ENCODE data around the gene CCBE1.
"Not testable (repeated sequence)": the region's sequence is repeated elsewhere in the genome, so short reads cannot be mapped to it uniquely, and the experiment has no call there.

The CCBE1 gene

DNA sequence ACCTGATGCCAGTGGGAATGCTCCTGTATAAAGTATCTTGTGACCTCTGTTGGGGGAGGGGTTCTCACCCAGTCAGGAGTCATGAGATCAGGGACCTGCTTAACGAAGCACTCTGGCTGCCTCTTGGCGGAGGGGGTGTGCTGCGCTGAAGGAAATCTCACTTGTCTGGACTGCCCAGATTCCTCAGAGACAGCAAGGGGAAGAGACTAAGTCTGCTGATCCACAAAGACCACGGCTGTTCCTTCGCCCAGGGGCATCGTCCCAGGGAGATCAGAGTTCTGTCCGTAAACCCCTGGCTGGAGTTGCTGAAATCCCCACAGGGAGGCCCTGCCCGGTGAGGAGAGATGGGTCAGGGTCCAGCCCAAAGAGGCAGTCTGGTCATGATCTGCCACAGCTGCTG is 168.4 kb downstream of the CCBE1 start:
- DNase-seq = no peak
- intact Hi-C loops (cut with DNase I) = no loop called here

DNA sequence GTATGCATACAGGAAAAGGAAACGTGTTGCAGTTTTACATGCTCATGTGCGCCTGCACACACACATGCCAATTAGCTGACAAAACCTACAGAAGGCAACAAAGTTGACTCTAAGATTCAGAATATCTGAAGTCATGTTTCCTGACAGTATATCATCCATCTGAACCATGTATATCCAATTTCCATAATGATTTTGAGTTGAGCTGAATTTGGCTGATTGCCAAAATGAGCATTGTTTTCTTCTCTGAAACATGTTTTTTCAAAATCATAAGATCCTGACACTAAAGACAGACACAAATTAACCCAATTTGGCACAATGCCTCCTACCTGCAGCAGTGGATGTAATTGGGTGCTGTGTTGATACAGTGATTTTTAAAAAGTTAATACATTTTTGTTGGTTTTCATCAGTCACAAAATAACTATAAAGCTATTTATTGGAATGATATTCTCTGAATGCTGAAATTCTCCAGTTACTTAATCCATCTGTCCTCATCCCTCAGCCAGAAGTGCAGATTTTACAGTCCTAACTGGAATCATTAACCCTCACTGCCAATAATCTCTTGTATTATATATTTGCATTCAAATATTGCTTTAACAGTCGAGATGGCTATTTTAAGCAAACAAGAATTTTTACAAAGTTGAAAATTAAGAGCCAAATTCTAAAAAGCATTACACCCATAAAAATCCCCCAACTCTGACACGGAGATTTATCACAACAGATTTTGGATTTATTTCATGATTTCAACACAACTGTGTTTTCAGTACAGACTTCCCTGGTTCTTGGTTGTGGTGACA is 176.5 kb downstream of the CCBE1 start:
- intact Hi-C loops (cut with DNase I) = no loop called here
- no peak for DNase-seq

DNA sequence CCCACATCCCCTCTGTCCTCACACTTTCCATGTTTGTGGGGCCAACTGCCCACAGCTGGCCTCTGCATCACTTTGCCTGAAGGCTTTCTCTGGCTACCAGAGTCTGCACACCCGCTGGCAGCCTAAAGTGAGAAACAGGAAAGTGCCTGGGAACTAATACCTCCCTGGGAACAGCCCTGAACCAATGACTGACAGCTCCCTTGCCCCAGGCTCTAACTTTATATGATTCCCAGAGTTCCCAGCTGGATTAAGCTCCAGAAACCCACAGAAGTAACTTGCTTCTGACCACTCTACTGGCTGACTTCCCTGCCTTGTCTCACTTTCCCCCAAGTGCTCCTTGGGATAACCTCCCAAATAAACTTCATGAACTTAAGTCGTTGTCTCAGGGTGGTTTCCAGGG is 178.5 kb downstream of the CCBE1 start:
- intact Hi-C loops (cut with DNase I) = no loop called here
- DNase-seq = no peak

DNA sequence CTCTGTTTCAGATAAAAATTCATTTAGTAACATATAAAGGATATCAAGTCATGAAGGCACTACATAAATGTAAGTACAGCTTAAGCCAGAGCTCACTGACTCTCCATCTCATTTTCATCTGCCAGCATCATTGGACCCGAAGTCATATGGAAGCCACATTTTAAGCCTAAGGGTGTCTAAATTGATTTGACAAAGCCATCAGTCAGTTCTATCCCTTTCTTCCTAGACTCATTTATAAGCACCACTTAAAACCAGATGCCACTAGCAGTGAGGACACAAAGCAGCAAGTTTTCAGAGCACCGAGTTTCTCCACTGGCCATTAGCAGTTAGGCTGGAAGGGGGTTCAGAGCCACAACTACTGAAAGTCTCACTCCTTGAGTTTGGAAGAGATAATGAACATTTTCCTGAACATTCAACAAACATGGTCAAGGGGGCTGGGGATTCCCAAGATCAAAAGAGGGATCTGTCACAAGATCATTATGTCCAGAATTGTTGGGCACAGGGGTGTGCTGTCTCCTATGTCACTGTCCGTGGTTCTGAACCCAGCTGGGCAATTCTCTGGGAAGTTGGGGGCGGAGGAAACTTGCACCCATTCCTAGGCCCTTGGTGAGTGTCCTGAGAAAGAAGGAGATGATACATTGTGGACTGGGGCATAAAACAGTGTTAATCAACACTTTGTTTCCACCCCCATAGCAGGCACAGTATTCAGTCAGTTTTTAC is 179.6 kb downstream of the CCBE1 start:
- no peak for DNase-seq
- intact Hi-C loops (cut with DNase I) = no loop called here

DNA sequence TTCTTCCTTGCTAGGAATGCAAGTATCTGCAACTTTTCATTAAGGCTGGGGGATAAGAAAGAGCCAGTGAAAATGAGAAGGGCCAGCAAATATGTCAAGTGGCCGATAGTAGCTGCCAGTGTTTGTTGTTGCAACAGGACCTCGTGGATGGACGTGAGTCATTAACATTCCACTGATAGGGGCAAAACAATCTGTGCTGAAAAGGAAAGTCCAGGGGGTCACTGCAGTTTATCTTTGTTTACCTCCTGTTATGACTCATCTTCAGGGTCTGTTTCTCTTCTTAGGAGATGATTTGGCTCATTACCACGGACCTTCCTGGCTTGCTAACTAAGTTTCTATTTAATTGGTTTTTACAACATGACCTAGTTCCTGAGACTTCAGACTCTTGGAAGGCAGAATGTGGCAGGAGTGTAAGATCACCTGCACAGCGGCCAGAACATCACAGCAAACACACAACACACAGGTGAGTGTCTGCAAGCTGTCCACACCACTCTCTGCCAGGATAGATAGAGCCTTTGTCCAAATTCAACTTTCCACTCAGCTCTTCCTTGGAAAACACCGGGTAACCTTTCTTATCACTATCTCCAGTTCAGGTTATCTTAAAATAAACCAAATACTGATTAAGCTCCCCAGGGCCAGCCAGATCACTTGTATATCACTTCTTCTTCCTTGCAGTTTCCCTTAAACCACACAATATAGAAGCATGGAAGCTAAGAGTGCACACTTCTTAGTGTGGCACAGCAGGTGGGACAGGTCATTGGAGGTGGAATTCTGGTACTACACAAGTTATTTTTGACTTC is 180.7 kb downstream of the CCBE1 start:
- DNase-seq = no peak
- intact Hi-C loops (cut with DNase I) = no loop called here

DNA sequence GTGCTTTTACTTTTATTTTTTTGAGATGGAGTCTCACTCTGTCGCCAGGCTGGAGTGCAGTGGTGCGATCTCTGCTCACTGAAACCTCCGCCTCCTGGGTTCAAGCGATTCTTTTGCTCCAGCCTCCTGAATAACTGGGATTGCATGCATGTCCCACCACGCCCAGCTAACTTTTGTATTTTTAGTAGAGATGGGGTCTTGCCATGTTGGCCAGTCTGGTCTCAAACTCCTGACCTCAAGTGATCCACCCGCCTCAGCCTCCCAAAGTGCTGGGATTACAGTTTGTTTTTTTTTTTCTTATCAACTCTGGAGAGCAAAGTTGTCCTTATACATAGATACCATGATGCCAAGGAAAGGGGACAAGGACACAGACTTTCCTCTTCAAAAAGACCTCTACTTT is 181.3 kb downstream of the CCBE1 start:
- DNase-seq; intact Hi-C loops (cut with DNase I): not testable (repeated sequence)

DNA sequence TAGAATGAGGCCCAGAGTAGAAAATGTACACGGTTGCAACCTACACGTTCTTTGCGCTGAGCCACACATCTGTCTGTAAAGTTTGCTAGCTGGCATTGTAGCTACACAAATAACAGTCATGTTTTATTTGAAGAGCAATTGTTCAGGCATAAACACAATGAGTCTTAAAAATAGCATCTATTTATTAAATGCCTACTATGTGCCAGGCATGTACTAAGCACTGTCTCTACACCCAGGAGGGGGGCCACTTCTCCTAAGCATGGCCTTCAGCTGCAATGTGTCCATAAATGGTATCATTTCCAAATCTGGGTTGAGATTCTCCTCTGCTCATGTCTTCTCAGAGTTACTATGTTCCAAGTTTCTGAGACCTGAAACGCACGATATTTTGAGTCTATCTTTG is 182.1 kb downstream of the CCBE1 start:
- intact Hi-C loops (cut with DNase I) = no loop called here
- no peak for DNase-seq

DNA sequence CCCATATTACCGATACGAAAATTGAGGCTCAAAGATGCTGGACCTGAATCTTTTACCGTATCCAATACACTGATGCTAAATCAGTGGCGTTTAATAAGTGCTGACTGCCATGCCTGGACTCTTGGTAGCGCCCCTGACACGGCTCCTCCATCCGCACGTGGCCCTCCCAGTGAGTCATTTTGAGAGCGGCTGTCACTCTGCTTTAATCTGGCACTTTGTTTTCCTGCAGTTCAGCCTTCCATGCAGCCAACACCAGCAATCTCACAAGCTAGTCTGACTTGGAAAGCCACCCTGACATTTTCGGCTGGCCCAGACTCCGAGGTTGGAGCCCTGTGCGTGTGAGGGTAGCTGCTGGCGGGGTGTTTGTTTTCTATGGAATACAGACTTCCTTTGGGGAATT is 183.0 kb downstream of the CCBE1 start:
- DNase-seq = peak in 8 of 42 donors; percentile 1 to 60 (median 22)
- intact Hi-C loops (cut with DNase I) = no loop called here

DNA sequence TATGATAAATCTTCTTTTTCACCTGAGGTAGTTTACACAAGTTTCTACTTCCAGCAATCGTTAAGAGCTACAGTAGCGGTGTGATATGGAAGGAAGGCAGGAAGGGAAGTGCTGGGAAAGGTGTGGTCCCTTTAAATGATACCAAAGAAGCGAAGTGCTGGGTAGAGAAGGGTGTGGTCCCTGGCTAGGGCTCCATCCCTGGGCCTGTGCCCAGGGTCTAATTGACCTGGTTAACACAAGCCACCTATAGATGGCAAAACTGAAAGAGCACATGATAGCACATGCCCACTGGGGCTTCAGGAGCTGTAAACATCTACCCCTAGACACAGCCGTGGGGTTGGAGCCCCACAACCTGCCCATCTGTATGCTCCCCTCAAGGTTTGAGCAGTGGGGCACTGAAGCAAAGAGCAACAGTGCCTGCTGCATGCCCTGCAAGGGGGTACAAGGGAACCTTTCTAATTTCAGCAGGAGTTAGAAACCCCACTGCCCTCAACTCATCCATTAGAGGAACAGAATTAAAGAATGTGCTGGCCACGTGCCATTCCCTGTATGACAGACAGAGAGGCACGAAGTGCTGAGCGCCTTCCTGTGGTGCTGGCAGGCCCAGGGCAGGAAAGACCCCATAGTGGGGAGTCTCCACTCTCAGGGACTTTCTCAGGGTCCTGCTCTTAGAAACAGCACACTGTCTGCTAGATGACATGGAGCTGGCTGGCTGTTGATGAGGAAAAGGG is 185.0 kb downstream of the CCBE1 start:
- DNase-seq = no peak
- intact Hi-C loops (cut with DNase I) = no loop called here

DNA sequence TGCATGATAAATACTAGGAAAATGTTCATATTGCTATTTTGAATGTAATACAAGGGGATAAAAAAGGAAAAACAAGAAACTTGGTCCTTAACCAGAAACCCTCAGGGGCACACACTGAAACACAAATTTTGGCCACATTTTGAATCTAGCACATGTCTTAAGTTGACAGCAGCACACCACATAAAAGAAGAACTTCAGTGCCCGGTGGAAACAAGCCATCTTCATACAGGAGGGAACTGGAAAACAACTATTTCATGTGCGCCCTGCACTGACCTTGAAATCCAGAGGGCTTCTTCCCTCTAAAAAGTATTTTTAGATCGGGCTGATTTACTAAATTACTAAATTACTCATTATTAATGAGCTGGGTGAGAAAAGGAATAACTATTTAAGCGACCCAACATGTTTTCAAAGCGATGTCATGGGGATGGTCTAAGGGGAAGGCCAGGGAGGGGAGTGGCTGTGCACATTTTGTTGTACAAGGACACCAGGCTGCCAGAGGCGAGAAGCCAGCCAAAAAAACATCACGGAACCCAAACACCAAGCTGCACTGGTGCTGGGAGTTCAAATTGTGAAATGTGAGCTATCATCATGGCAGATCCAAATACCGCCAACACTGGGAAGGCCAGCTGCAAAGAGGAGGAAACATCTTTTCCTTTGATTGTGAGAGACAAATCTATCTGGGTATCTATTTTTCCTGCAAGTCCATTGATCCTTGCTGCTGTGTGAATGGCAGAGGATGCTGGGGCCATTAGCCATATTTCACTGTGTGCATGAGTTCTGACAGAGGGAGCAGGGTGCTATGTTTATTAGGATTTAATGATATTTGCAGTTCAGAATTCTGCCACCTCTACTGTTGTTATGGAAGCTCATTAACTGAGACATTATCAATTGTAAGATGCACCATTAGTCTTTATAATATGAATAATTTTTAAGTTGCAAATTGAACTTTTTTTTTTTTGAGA is 187.5 kb downstream of the CCBE1 start:
- DNase-seq = no peak
- intact Hi-C loops (cut with DNase I) = no loop called here

DNA sequence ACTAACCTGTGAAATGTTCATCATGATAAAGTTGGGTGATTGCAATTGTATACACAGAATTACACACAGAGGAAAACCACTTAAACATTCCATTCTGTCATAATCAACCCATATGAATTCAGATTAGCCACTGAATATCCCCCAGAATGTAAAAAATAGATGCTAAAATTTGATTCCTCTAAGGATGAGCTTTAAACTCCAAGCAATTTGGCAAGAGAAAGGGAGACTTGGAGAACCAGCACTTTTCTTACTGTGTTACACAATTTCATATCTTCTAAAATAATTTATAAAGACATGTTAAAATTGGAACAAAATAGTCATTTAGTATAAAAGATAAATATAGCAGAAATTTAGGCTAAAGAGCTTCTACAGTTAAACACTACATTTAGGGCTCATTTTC is 191.9 kb downstream of the CCBE1 start:
- no peak for DNase-seq
- intact Hi-C loops (cut with DNase I) = no loop called here

DNA sequence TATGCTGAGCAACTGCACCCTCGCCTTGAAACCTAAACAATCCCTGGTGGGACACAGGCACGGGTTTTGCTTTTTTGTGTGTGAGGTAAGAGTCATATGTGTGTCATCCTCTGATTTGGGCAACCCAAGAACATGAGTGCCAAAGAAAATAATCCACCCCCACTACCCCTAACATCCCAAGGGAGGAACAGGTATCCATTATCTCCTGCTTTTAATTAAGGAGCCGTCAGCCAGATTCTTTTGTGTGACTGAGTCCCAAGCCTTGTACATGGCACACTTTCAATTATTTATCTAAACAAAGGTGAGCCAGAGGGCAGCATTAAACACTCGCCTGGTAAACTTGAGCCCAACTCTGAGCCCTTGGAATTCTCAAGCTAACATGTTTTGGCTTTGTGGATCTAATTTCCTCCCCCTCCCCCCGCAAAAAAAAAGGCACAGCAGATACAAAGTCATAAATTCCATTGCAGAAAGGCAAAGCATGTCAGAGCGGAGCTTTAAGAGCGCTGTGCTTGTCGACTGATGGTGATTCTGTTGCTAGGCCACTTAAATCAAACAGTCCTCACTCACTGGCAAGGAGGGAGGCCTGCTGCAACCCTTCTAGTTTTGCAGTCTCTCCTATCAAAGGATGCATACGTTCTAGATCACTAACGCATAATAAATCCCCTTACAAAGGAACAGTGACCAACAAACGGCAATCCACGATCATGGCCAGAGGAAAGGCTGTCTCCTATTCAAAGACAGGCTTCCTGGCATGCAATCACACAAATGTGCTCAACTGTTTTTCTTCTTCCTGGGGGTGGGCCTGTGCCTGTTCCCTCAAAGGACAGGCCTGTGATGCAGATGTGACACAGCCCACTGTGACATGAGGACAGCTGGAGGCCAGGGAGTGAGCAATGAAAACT is 194.7 kb downstream of the CCBE1 start:
- intact Hi-C loops (cut with DNase I) = no loop called here
- DNase-seq = no peak

DNA sequence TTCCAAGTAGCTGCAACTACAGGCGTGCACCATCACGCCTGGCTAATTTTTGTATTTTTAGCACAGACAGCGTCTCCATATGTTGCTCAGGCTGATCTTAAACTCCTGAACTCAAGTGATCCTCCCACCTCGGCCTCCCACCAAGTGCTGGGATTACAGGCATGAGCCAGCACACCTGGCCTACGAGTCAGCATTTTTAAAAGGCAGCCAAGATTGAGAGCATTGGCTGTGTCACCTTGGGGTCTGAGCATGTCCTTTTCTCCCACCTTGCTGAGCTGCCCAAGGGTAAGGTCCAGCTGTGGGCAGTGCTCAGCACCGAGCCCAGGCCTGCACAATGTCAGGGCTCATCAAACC is 195.3 kb downstream of the CCBE1 start:
- intact Hi-C loops (cut with DNase I) = no loop called here
- peak in 14 of 42 donors; percentile 3 to 65 (median 20) for DNase-seq

DNA sequence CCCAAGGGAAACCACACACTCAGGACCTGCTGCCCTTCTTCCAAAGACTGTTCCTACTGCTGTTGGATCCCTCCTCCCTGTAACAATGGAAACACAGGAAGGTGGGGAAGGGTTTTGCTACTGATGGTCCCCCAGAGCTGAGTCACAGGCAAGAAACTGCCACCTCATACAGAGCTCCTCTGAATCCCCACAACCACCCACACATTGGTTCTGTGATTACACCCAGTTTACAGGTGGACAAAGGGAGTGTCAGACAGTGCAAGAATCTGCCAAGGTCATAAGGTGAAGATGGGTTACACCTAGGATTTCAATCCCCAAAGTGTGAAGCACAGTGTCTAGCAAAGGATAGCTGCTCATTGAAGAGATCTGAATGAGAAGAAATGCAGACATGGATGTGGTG is 196.5 kb downstream of the CCBE1 start:
- intact Hi-C loops (cut with DNase I) = no loop called here
- no peak for DNase-seq

DNA sequence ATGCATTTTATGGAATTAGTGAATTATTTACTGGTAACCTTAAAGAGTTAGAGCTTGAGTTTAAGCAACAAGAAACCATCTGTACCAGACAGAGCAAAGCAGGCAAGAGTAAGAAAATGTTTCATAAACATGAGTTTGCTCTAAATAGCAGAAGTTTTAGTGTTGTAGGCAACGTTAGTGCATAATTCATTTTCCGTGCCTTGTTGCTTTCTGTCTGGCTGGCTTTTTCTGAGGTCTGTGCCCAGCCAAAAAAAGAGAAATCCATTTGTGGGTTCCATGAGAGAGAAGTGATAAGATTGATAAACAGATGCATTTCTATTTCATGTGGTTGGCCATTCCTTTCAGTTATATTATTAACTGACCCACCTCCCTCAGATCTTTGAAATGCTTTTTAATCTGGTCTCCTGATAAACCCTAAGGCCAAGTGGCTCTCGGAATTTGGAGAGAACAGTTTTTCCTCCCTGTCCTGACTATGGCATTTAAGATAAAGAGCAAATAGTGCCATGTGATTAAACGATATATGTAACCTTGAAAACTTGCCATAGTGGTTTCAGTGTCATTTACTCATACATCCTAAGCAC is 198.6 kb downstream of the CCBE1 start:
- intact Hi-C loops (cut with DNase I) = no loop called here
- DNase-seq = no peak

DNA sequence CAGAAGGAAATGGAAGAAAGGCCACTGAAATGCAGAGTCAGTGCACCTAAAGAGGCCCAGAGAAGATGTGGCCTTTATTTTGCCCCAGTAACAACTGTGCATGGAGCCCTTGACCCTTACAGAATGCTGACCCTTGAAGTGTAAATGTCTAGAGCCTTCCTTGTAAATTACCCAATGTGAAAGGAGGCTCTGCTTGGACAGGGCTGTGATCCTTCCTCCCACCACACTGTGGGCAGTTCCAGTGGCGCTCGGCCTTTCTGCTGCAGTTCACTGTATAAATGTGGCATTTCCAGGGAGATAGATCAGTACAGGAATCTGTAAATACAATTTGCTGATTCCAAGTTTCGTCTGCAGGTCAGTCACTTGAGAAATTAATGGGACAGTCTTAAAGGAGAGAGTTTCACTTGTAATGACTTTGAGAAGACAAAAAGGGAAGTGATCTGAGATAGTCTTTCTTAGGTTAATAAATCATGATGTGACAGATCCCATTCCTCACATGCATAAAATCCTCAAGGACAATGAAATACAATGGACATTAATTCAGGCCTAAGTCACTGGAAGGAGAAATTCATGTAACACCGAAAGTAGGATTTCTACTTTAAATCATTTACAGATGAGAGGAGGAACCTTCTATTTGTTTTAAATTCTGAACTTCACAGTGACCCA is 204.3 kb downstream of the CCBE1 start:
- no peak for DNase-seq
- intact Hi-C loops (cut with DNase I) = no loop called here

Data from head of caudate nucleus (tissue), 42 donors.